Measurements from ENCODE around the gene ADAM12. TPM values are rescaled to one million over a fixed set of nuclear protein-coding genes. Genes with fewer than 3 reads are reported as not detected.

The ADAM12 gene
- total RNA-seq, 3 donors from 2014 or later (not counting 1 experiment from before 2014, with no cell fraction given): 1.6 to 1.9 (median 1.8) TPM

DNA sequence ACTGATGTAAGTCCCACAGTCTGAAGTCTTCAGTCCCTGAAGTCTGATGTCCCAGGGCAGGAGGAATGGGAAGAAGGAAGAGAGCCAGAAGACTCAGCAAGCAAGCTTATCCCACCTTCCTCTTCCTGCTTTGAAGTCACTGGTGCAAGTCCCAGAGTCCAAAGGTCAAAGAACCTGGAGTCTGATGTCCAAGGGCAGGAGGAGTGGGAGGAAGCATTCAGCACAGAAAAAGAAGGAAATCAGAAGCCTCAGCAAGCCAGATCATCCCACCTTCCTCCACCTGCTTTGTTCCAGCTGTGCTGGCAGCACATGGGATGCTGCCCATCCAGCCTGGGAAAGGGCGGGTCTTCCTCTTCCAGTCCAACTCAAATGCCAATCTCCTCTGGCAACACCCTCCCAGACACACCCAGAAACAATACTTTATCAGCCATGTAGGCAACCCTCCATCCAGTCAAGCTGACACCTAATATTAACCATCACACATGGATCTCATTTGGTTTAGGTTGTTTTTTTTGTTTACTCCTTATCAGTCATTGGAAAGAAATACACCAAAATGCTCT lies 50.9 kb downstream of the ADAM12 start:
- DNase-seq (no peak), ATAC-seq (no peak)
- Histone ChIP-seq H3K27me3 (ENCODE audit: control insufficient read depth, insufficient read depth, low read length) (no peaks in the 10 kb centered on the region), H3K36me3 (ENCODE audit: control insufficient read depth, insufficient read depth, low read length) (no peaks in the 10 kb centered on the region), H3K4me1 (ENCODE audit: control insufficient read depth, insufficient read depth, low read length) (no peaks in the 10 kb centered on the region), H3K27ac (ENCODE audit: low read length) (no peak overlapping the region), H3K9me3 (ENCODE audit: control insufficient read depth, insufficient read depth, low read length) (no peaks in the 10 kb centered on the region), H3K4me3 (ENCODE audit: low read length) (no peak overlapping the region)
- intact Hi-C loops (cut with micrococcal nuclease): no loop called here
- WGBS (ENCODE audit: insufficient coverage): 73% methylated on average over 1 of the region's 1 CpG
- no peak overlapping the region for H3K27ac Mint-ChIP-seq
- no peak overlapping the region for H3K4me3 Mint-ChIP-seq
- TF ChIP-seq, protein P1, sequence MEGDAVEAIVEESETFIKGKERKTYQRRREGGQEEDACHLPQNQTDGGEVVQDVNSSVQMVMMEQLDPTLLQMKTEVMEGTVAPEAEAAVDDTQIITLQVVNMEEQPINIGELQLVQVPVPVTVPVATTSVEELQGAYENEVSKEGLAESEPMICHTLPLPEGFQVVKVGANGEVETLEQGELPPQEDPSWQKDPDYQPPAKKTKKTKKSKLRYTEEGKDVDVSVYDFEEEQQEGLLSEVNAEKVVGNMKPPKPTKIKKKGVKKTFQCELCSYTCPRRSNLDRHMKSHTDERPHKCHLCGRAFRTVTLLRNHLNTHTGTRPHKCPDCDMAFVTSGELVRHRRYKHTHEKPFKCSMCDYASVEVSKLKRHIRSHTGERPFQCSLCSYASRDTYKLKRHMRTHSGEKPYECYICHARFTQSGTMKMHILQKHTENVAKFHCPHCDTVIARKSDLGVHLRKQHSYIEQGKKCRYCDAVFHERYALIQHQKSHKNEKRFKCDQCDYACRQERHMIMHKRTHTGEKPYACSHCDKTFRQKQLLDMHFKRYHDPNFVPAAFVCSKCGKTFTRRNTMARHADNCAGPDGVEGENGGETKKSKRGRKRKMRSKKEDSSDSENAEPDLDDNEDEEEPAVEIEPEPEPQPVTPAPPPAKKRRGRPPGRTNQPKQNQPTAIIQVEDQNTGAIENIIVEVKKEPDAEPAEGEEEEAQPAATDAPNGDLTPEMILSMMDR (IDR thresholded peaks at IDR 0.05): no peak
- H3K36me3 Mint-ChIP-seq: no peaks in the 10 kb centered on the region
- H3K4me1 Mint-ChIP-seq: no peaks in the 10 kb centered on the region
- H3K9me3 Mint-ChIP-seq: no peaks in the 10 kb centered on the region
- H3K27me3 Mint-ChIP-seq (ENCODE audit: low read depth in 2 of 2): peaks cover 3 to 13% of the 10 kb centered on the region in 2 donors

DNA sequence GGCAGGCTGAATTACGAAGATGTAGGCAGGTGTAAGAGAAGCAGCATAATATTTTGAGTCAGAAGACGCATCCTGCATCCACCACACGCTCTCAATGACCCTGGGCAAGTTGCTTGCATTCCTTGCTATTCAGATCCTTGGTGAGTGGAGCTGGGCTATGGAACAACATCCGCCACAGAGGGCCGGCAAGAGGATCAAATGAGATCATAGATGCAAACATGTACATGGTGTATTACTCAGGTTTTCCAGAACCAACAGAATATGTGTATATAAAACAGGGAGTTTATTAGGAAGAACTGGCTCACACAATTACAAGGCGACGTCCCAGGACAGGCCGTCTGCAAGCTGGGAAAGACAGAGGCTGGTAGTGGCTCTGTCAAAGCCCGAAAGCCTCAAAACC lies 51.5 kb downstream of the ADAM12 start:
- Histone ChIP-seq H3K27me3 (ENCODE audit: control insufficient read depth, insufficient read depth, low read length) (no peaks in the 10 kb centered on the region), H3K4me3 (ENCODE audit: low read length) (no peak overlapping the region), H3K36me3 (ENCODE audit: control insufficient read depth, insufficient read depth, low read length) (no peaks in the 10 kb centered on the region), H3K4me1 (ENCODE audit: control insufficient read depth, insufficient read depth, low read length) (no peaks in the 10 kb centered on the region), H3K27ac (ENCODE audit: low read length) (no peak overlapping the region), H3K9me3 (ENCODE audit: control insufficient read depth, insufficient read depth, low read length) (no peaks in the 10 kb centered on the region)
- H3K27me3 Mint-ChIP-seq (ENCODE audit: low read depth in 2 of 2): peaks cover 3 to 13% of the 10 kb centered on the region in 2 donors
- no peak overlapping the region for H3K4me3 Mint-ChIP-seq
- intact Hi-C loops (cut with micrococcal nuclease): no loop called here
- ATAC-seq: no peak
- 80% methylated on average over 9 of the region's 9 CpGs for WGBS (ENCODE audit: insufficient coverage)
- no peaks in the 10 kb centered on the region for H3K9me3 Mint-ChIP-seq
- DNase-seq: no peak
- no peaks in the 10 kb centered on the region for H3K36me3 Mint-ChIP-seq
- TF ChIP-seq, protein P1 (IDR thresholded peaks at IDR 0.05): no peak
- H3K4me1 Mint-ChIP-seq: no peaks in the 10 kb centered on the region
- no peak overlapping the region for H3K27ac Mint-ChIP-seq

DNA sequence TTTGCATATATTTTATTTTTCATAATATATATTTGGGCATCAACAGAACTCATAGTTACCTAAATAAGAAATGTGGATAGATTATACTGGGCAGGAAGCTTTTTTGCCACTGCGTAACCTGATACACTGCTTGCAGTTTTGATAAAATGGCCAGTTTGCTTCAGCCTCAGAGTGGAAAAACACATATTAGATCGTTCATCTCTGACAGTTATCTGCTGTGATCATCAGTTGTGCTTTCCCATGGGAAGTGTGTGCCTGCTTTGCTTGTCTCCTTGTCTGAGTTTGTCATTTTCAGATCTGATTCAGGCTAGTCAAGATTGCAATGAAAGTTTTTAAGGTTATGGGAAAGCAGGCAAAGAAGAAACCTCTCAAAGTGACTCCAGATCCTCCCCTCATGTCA lies 54.0 kb downstream of the ADAM12 start:
- H3K36me3 Mint-ChIP-seq: no peaks in the 10 kb centered on the region
- H3K4me3 Mint-ChIP-seq: no peak overlapping the region
- Histone ChIP-seq H3K4me1 (ENCODE audit: control insufficient read depth, insufficient read depth, low read length) (no peaks in the 10 kb centered on the region), H3K27ac (ENCODE audit: low read length) (no peak overlapping the region), H3K4me3 (ENCODE audit: low read length) (no peak overlapping the region), H3K36me3 (ENCODE audit: control insufficient read depth, insufficient read depth, low read length) (no peaks in the 10 kb centered on the region), H3K9me3 (ENCODE audit: control insufficient read depth, insufficient read depth, low read length) (no peaks in the 10 kb centered on the region), H3K27me3 (ENCODE audit: control insufficient read depth, insufficient read depth, low read length) (no peaks in the 10 kb centered on the region)
- peaks cover 0 to 5% of the 10 kb centered on the region in 2 donors for H3K27me3 Mint-ChIP-seq (ENCODE audit: low read depth in 2 of 2)
- H3K9me3 Mint-ChIP-seq: no peaks in the 10 kb centered on the region
- WGBS (ENCODE audit: insufficient coverage): 78% methylated on average over 2 of the region's 2 CpGs
- H3K27ac Mint-ChIP-seq: no peak overlapping the region
- H3K4me1 Mint-ChIP-seq: no peaks in the 10 kb centered on the region
- TF ChIP-seq, protein P1 (IDR thresholded peaks at IDR 0.05): no peak
- ATAC-seq: no peak
- intact Hi-C loops (cut with micrococcal nuclease): no loop called here
- DNase-seq: no peak

DNA sequence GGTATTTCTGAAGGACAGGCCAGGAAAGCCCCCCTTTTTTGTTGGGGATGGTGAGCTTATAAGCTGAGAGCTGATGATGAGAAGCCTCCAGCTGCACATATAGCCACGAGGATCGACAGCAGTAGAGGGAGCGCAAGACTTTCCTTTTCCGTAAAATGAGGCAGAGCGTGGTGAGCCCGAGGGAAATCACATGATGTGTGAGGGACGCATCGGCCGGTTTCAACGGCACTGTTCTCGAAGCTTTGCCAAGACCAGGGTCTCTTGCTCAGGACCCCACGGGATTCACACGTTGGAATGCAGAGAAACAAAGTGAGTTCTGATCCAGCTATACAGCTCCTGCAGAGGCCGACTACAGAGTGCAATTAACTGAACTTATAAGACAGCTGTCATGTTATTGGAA lies 55.7 kb downstream of the ADAM12 start:
- Mint-ChIP-seq H3K36me3 (no peaks in the 10 kb centered on the region), H3K9me3 (no peaks in the 10 kb centered on the region), H3K27me3 (ENCODE audit: low read depth in 2 of 2) (peaks cover 0 to 6% of the 10 kb centered on the region in 2 donors), H3K4me1 (no peaks in the 10 kb centered on the region), H3K4me3 (no peak overlapping the region), H3K27ac (no peak overlapping the region)
- Histone ChIP-seq H3K27me3 (ENCODE audit: control insufficient read depth, insufficient read depth, low read length) (no peaks in the 10 kb centered on the region), H3K4me3 (ENCODE audit: low read length) (no peak overlapping the region), H3K4me1 (ENCODE audit: control insufficient read depth, insufficient read depth, low read length) (no peaks in the 10 kb centered on the region), H3K27ac (ENCODE audit: low read length) (no peak overlapping the region), H3K9me3 (ENCODE audit: control insufficient read depth, insufficient read depth, low read length) (no peaks in the 10 kb centered on the region), H3K36me3 (ENCODE audit: control insufficient read depth, insufficient read depth, low read length) (no peaks in the 10 kb centered on the region)
- TF ChIP-seq, protein P1 (IDR thresholded peaks at IDR 0.05): no peak
- DNase-seq: no peak
- intact Hi-C loops (cut with micrococcal nuclease): no loop called here
- ATAC-seq: no peak
- 92% methylated on average over 14 of the region's 14 CpGs for WGBS (ENCODE audit: insufficient coverage)
